HepG2 (cell line): ENCODE measurements around the gene MRFAP1. TPM values are rescaled to one million over a fixed set of nuclear protein-coding genes. Genes with fewer than 3 reads are reported as not detected.

Experiments
- ARNT ChIP-seq: fragments of 450-650 bp; IDR thresholded peaks from 2 replicates; pipeline ENCODE4 v1.6.1; 2017
- DNMT3B ChIP-seq: conservative IDR thresholded peaks from 2 replicates; pipeline ENCODE4 v1.6.1; 2016; ENCODE audit warnings: missing biosample characterization, control low read depth
- FOXA3 ChIP-seq: IDR thresholded peaks from 2 replicates; pipeline ENCODE4 v1.6.1; 2016; ENCODE audit warnings: missing genetic modification reagents, missing compliant biosample characterization
- KLF6 ChIP-seq: IDR thresholded peaks from 2 replicates; pipeline ENCODE4 v1.8.0; 2016; ENCODE audit warnings: missing biosample characterization, missing genetic modification reagents
- KMT2A ChIP-seq: sonication (generic); formaldehyde crosslinking; IDR thresholded peaks from 2 replicates; pipeline ENCODE4 v1.4.0; 2020; ENCODE audit warnings: missing genetic modification reagents
- LCORL ChIP-seq, 2 experiments: fragments of 450-650 bp in 1 of 2; sonication (generic) in 1 of 2; formaldehyde crosslinking in 1 of 2; IDR thresholded peaks; 2 replicates each; pipeline versions ENCODE4 v1.5.0 to v1.6.1; 2017 to 2020; ENCODE audit warnings: antibody characterized with exemption in 1 of 2, missing genetic modification reagents in 1 of 2
- MATR3 ChIP-seq: sonication (generic); formaldehyde crosslinking; IDR thresholded peaks from 2 replicates; pipeline ENCODE4 v1.4.0; 2020; ENCODE audit warnings: missing genetic modification reagents
- NBN ChIP-seq: fragments of 450-650 bp; conservative IDR thresholded peaks from 2 replicates; pipeline ENCODE4 v1.6.1; 2017
- NFYB ChIP-seq: sonication (generic); formaldehyde crosslinking; IDR thresholded peaks from 2 replicates; pipeline ENCODE4 v1.4.0; 2020; ENCODE audit warnings: missing genetic modification reagents
- RBM39 ChIP-seq: fragments of 200-400 bp; formaldehyde crosslinking; IDR thresholded peaks from one replicate; pipeline ENCODE4 v1.6.1; 2018; ENCODE audit warnings: antibody characterized with exemption, mild to moderate bottlenecking, low read depth, low read length; ENCODE audit not compliant: poor library complexity, severe bottlenecking
- RXRB ChIP-seq: IDR thresholded peaks from 2 replicates; pipeline ENCODE4 v1.6.1; 2016; ENCODE audit warnings: borderline replicate concordance, missing genetic modification reagents, missing compliant biosample characterization
- ZBTB1 ChIP-seq: sonication (generic); formaldehyde crosslinking; IDR thresholded peaks from 2 replicates; pipeline ENCODE4 v1.4.0; 2020; ENCODE audit warnings: missing genetic modification reagents, borderline replicate concordance
- ZNF225 ChIP-seq: sonication (generic); formaldehyde crosslinking; IDR thresholded peaks from 2 replicates; pipeline ENCODE4 v1.4.0; 2020; ENCODE audit warnings: mild to moderate bottlenecking, missing genetic modification reagents
- ZNF30 ChIP-seq: sonication (generic); formaldehyde crosslinking; IDR thresholded peaks from 2 replicates; pipeline ENCODE4 v1.5.0; 2020; ENCODE audit warnings: mild to moderate bottlenecking, missing genetic modification reagents
- polyA plus RNA-seq, 8 experiments: library from polyadenylated mRNA; depleted of rRNA in 3 of 8; stranded (reverse) in 7 of 8; unstranded in 1 of 8; fragments of >200 nt; fragmentation: Illumina TruSeq in 4 of 8; extraction: Trizol in 4 of 8; gene quantifications; 2 replicates each; pipeline versions ENCODE4 v1.2.1 to v1.2.3, GENCODE V29; 2011 to 2016; ENCODE audit warnings: low read depth in 4 of 8, missing spikeins in 1 of 8, mixed read lengths in 1 of 8; ENCODE audit not compliant: insufficient read depth in 1 of 8
- total RNA-seq, 5 experiments: library from RNA; depleted of rRNA; stranded (reverse); fragments of >200 nt; fragmentation: Illumina TruSeq; extraction: Trizol; gene quantifications; 2 replicates each; pipeline ENCODE4 v1.2.3, GENCODE V29; 2016; ENCODE audit warnings: low read depth in 1 of 5
- TF ChIP-seq, protein P1 (sequence below): sonication (generic); formaldehyde crosslinking; IDR thresholded peaks from 2 replicates; pipeline ENCODE4 v1.4.0; 2020; ENCODE audit warnings: missing genetic modification reagents
- TF ChIP-seq, protein P2 (sequence below): sonication (generic); formaldehyde crosslinking; IDR thresholded peaks from 2 replicates; pipeline ENCODE4 v1.8.0; 2022; ENCODE audit warnings: mild to moderate bottlenecking, missing genetic modification reagents, moderate library complexity
- TF ChIP-seq, protein P3 (sequence below), 2 experiments: sonication (generic) in 1 of 2; formaldehyde crosslinking in 1 of 2; IDR thresholded peaks; 2 replicates each; pipeline versions ENCODE4 v1.4.0 to v1.6.1; 2018 to 2020; ENCODE audit warnings: missing genetic modification reagents in 2 of 2, borderline replicate concordance in 1 of 2, low read depth in 1 of 2, mild to moderate bottlenecking in 1 of 2, missing biosample characterization in 1 of 2
- TF ChIP-seq, protein P4 (sequence below): IDR thresholded peaks from 2 replicates; pipeline ENCODE4 v1.6.1; 2016; ENCODE audit warnings: low read depth
- TF ChIP-seq, protein P5 (sequence below): IDR thresholded peaks from 2 replicates; pipeline ENCODE4 v1.6.1; 2016; ENCODE audit warnings: control low read depth
- TF ChIP-seq, protein P6 (sequence below): sonication (generic); formaldehyde crosslinking; IDR thresholded peaks from 2 replicates; pipeline ENCODE4 v1.4.0; 2020; ENCODE audit warnings: missing genetic modification reagents, borderline replicate concordance

Gene MRFAP1
- total and polyA plus RNA-seq, 2 of the 13 experiments (the other 11 are each of a cell fraction or from before 2014, with no cell fraction given) = 112 to 158 TPM

DNA sequence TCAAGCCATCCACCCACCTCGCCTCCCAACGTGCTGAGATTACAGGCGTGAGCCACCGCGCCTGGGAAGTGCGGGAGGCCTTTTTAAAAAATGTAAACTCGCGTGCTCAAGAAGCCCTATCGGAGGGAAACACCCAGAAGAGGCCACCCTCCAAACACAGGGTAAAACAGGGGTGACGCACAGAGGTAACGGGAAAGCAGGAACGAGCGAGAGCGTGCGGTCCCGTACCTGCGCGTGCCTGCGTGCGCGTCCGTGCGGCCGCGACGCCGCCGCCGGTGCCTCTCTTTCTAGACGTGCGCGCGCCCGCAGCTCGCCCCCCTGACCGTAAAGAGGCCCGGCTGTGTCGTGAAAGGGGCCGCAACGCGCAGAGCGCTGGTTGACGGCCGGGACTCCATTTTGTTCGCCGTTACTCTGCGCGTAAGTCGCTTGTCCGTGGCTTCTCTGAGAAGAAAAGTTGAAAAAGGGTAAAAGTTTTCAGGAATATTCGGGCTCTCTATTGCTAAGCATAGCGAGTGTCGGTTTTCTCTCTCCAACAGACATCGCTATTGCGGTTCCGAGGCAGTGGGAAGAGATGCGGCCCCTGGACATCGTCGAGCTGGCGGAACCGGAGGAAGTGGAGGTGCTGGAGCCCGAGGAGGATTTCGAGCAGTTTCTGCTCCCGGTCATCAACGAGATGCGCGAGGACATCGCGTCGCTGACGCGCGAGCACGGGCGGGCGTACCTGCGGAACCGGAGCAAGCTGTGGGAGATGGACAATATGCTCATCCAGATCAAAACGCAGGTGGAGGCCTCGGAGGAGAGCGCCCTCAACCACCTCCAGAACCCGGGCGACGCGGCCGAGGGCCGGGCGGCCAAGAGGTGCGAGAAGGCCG, at the start of gene MRFAP1 (continued):
- TF ChIP-seq RBM39 = no peak
- TF ChIP-seq, protein P1, sequence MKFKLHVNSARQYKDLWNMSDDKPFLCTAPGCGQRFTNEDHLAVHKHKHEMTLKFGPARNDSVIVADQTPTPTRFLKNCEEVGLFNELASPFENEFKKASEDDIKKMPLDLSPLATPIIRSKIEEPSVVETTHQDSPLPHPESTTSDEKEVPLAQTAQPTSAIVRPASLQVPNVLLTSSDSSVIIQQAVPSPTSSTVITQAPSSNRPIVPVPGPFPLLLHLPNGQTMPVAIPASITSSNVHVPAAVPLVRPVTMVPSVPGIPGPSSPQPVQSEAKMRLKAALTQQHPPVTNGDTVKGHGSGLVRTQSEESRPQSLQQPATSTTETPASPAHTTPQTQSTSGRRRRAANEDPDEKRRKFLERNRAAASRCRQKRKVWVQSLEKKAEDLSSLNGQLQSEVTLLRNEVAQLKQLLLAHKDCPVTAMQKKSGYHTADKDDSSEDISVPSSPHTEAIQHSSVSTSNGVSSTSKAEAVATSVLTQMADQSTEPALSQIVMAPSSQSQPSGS (CRISPR knock-in tag) = peak; percentile 75
- TF ChIP-seq ZNF30 = 0 out of 2 replicates have a peak, but pooled peaks have one; percentile 64
- no peak for TF ChIP-seq LCORL (IDR thresholded peaks at IDR 0.05)
- peak; percentile 81 for TF ChIP-seq LCORL (CRISPR knock-in tag; IDR thresholded peaks at IDR 0.05)
- peak; percentile 21; the same call in 1 of the 2 replicates for TF ChIP-seq ZNF225
- peak; percentile 20; the same call in 1 of the 2 replicates for TF ChIP-seq NFYB (CRISPR knock-in tag)
- peak; percentile 94 for TF ChIP-seq KMT2A
- TF ChIP-seq, protein P2, sequence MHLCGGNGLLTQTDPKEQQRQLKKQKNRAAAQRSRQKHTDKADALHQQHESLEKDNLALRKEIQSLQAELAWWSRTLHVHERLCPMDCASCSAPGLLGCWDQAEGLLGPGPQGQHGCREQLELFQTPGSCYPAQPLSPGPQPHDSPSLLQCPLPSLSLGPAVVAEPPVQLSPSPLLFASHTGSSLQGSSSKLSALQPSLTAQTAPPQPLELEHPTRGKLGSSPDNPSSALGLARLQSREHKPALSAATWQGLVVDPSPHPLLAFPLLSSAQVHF (CRISPR knock-in tag) = peak; percentile 64; the same call in 1 of the 2 replicates
- TF ChIP-seq RXRB = peak; percentile 68; the same call in 1 of the 2 replicates
- TF ChIP-seq FOXA3 = peak; percentile 47; the same call in 1 of the 2 replicates
- TF ChIP-seq, protein P3, sequence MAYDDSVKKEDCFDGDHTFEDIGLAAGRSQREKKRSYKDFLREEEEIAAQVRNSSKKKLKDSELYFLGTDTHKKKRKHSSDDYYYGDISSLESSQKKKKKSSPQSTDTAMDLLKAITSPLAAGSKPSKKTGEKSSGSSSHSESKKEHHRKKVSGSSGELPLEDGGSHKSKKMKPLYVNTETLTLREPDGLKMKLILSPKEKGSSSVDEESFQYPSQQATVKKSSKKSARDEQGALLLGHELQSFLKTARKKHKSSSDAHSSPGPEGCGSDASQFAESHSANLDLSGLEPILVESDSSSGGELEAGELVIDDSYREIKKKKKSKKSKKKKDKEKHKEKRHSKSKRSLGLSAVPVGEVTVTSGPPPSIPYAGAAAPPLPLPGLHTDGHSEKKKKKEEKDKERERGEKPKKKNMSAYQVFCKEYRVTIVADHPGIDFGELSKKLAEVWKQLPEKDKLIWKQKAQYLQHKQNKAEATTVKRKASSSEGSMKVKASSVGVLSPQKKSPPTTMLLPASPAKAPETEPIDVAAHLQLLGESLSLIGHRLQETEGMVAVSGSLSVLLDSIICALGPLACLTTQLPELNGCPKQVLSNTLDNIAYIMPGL (CRISPR knock-in tag; IDR thresholded peaks at IDR 0.05; ENCODE audit: borderline replicate concordance in 1 of 2, low read depth in 1 of 2) = peak; percentile 83 to 88
- TF ChIP-seq MATR3 (CRISPR knock-in tag) = no peak
- TF ChIP-seq KLF6 = peak; percentile 87
- TF ChIP-seq DNMT3B = no peak
- TF ChIP-seq, protein P4, sequence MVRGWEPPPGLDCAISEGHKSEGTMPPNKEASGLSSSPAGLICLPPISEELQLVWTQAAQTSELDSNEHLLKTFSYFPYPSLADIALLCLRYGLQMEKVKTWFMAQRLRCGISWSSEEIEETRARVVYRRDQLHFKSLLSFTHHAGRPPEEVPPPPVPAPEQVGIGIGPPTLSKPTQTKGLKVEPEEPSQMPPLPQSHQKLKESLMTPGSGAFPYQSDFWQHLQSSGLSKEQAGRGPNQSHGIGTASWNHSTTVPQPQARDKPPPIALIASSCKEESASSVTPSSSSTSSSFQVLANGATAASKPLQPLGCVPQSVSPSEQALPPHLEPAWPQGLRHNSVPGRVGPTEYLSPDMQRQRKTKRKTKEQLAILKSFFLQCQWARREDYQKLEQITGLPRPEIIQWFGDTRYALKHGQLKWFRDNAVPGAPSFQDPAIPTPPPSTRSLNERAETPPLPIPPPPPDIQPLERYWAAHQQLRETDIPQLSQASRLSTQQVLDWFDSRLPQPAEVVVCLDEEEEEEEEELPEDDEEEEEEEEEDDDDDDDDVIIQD (CRISPR knock-in tag) = no peak
- TF ChIP-seq ZBTB1 = no peak
- no peak for TF ChIP-seq NBN
- TF ChIP-seq ARNT = no peak
- TF ChIP-seq, protein P5, sequence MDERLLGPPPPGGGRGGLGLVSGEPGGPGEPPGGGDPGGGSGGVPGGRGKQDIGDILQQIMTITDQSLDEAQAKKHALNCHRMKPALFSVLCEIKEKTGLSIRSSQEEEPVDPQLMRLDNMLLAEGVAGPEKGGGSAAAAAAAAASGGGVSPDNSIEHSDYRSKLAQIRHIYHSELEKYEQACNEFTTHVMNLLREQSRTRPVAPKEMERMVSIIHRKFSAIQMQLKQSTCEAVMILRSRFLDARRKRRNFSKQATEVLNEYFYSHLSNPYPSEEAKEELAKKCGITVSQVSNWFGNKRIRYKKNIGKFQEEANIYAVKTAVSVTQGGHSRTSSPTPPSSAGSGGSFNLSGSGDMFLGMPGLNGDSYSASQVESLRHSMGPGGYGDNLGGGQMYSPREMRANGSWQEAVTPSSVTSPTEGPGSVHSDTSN = no peak
- TF ChIP-seq, protein P6, sequence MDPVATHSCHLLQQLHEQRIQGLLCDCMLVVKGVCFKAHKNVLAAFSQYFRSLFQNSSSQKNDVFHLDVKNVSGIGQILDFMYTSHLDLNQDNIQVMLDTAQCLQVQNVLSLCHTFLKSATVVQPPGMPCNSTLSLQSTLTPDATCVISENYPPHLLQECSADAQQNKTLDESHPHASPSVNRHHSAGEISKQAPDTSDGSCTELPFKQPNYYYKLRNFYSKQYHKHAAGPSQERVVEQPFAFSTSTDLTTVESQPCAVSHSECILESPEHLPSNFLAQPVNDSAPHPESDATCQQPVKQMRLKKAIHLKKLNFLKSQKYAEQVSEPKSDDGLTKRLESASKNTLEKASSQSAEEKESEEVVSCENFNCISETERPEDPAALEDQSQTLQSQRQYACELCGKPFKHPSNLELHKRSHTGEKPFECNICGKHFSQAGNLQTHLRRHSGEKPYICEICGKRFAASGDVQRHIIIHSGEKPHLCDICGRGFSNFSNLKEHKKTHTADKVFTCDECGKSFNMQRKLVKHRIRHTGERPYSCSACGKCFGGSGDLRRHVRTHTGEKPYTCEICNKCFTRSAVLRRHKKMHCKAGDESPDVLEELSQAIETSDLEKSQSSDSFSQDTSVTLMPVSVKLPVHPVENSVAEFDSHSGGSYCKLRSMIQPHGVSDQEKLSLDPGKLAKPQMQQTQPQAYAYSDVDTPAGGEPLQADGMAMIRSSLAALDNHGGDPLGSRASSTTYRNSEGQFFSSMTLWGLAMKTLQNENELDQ (CRISPR knock-in tag) = no peak
